ENCODE measurements around the gene NEDD8. TPM values are rescaled to one million over a fixed set of nuclear protein-coding genes. Genes with fewer than 3 reads are reported as not detected.
A peak's percentile ranks its signal among the peaks of the same experiment; 100 is the strongest.

NEDD8 gene
- total RNA-seq, 1 experiment from 2014 or later = 192 TPM

- Mint-ChIP-seq H3K36me3 (ENCODE audit: insufficient read depth, unreplicated experiment) (peaks cover 57% of the 10 kb centered on the region), H3K9me3 (ENCODE audit: low read depth, unreplicated experiment) (no peaks in the 10 kb centered on the region), H3K27me3 (ENCODE audit: unreplicated experiment) (no peaks in the 10 kb centered on the region), H3K27ac (ENCODE audit: unreplicated experiment) (no peak overlapping the region), H3K4me1 (ENCODE audit: low read depth, unreplicated experiment) (peaks cover 24% of the 10 kb centered on the region), H3K4me3 (ENCODE audit: low read depth, unreplicated experiment) (no peak overlapping the region)
- no TSS peak for BruUV-seq (replicated peaks)
- CTCF ChIA-PET = interaction anchor here (0.8 to 1.6 kb wide), 3 partner anchors 9 to 70 kb away, joined by 3 to 4 read pairs (median 4); partner anchors contain the start of gene MDP1
- intact Hi-C loops (cut with micrococcal nuclease; ENCODE audit: unreplicated experiment) = no loop called here
- peak; percentile 13 for DNase-seq
- TF ChIP-seq CTCF (IDR thresholded peaks at IDR 0.05; ENCODE audit: unreplicated experiment) = no peak
Measured at GRCh38 chr14:24238123-24238522, 6.0 kb upstream of the NEDD8 start.

GRCh38 chr14:24237463-24237955 is 5.3 kb upstream of the NEDD8 start:
- TF ChIP-seq CTCF (IDR thresholded peaks at IDR 0.05; ENCODE audit: unreplicated experiment) = no peak
- peak overlapping the region; percentile 23 for H3K27ac Mint-ChIP-seq (ENCODE audit: unreplicated experiment)
- no peak for DNase-seq
- no TSS peak for BruUV-seq (replicated peaks)
- CTCF ChIA-PET = interaction anchor here (0.9 to 1.6 kb wide), 3 partner anchors 14 to 71 kb away, joined by 3 to 4 read pairs (median 4); partner anchors contain the start of gene MDP1
- intact Hi-C loops (cut with micrococcal nuclease; ENCODE audit: unreplicated experiment) = no loop called here
- H3K9me3 Mint-ChIP-seq (ENCODE audit: low read depth, unreplicated experiment) = no peaks in the 10 kb centered on the region
- H3K27me3 Mint-ChIP-seq (ENCODE audit: unreplicated experiment) = no peaks in the 10 kb centered on the region
- H3K4me1 Mint-ChIP-seq (ENCODE audit: low read depth, unreplicated experiment) = peaks cover 24% of the 10 kb centered on the region
- H3K4me3 Mint-ChIP-seq (ENCODE audit: low read depth, unreplicated experiment) = no peak overlapping the region
- H3K36me3 Mint-ChIP-seq (ENCODE audit: insufficient read depth, unreplicated experiment) = peaks cover 57% of the 10 kb centered on the region

- no TSS peak for BruUV-seq (replicated peaks)
- peaks cover 24% of the 10 kb centered on the region for H3K4me1 Mint-ChIP-seq (ENCODE audit: low read depth, unreplicated experiment)
- H3K4me3 Mint-ChIP-seq (ENCODE audit: low read depth, unreplicated experiment) = no peak overlapping the region
- no peak for DNase-seq
- H3K27me3 Mint-ChIP-seq (ENCODE audit: unreplicated experiment) = no peaks in the 10 kb centered on the region
- intact Hi-C loops (cut with micrococcal nuclease; ENCODE audit: unreplicated experiment) = no loop called here
- TF ChIP-seq CTCF (IDR thresholded peaks at IDR 0.05; ENCODE audit: unreplicated experiment) = no peak
- CTCF ChIA-PET = interaction anchor here (0.9 to 1.6 kb wide), 3 partner anchors 13 to 72 kb away, joined by 3 to 4 read pairs (median 4); partner anchors contain the start of gene MDP1
- peaks cover 57% of the 10 kb centered on the region for H3K36me3 Mint-ChIP-seq (ENCODE audit: insufficient read depth, unreplicated experiment)
- H3K27ac Mint-ChIP-seq (ENCODE audit: unreplicated experiment) = peak overlapping the region; percentile 23
- H3K9me3 Mint-ChIP-seq (ENCODE audit: low read depth, unreplicated experiment) = no peaks in the 10 kb centered on the region
Measured at GRCh38 chr14:24236689-24237462, 4.7 kb upstream of the NEDD8 start.

- no peaks in the 10 kb centered on the region for H3K27me3 Mint-ChIP-seq (ENCODE audit: unreplicated experiment)
- H3K9me3 Mint-ChIP-seq (ENCODE audit: low read depth, unreplicated experiment) = no peaks in the 10 kb centered on the region
- no peak for TF ChIP-seq CTCF (IDR thresholded peaks at IDR 0.05; ENCODE audit: unreplicated experiment)
- H3K36me3 Mint-ChIP-seq (ENCODE audit: insufficient read depth, unreplicated experiment) = peaks cover 59% of the 10 kb centered on the region
- H3K4me1 Mint-ChIP-seq (ENCODE audit: low read depth, unreplicated experiment) = peaks cover 24% of the 10 kb centered on the region
- no TSS peak for BruUV-seq (replicated peaks)
- CTCF ChIA-PET = no interaction called here
- DNase-seq = no peak
- intact Hi-C loops (cut with micrococcal nuclease; ENCODE audit: unreplicated experiment) = no loop called here
- no peak overlapping the region for H3K27ac Mint-ChIP-seq (ENCODE audit: unreplicated experiment)
- H3K4me3 Mint-ChIP-seq (ENCODE audit: low read depth, unreplicated experiment) = no peak overlapping the region
Measured at GRCh38 chr14:24235804-24236688, 3.9 kb upstream of the NEDD8 start.

Measured in Calu3 (cell line).